Activated T-helper 1 cell treated with anti-CD3 and anti-CD28 coated beads, Interleukin-2, amount 50 U/mL, for 16 hours (primary cell): ENCODE measurements around the gene MISP3.
"Not testable (repeated sequence)": the region's sequence is repeated elsewhere in the genome, so short reads cannot be mapped to it uniquely, and the experiment has no call there.

Experiments
- DNase-seq, 2 donors: peaks; one replicate each; pipeline ENCODE4 v3.0.0-alpha.2; 2020; ENCODE audit warnings: low read depth in 1 of 2, low spot score in 1 of 2

MISP3 gene

GRCh38 chr19:14072535-14073260, at the start of gene MISP3:
TSS of gene MISP3 (plus strand) at chr19:14072786. CDS start at chr19:14073310, 524 bp downstream.
- no peak for DNase-seq

- no peak for DNase-seq
Measured at GRCh38 chr19:14023404-14024235, 49.0 kb upstream of the MISP3 start.

GRCh38 chr19:14026652-14027192, 45.9 kb upstream of the MISP3 start:
- DNase-seq = not testable (repeated sequence)

GRCh38 chr19:14027856-14028450, 44.6 kb upstream of the MISP3 start, which contains the start of gene RLN3:
TSS of gene RLN3 (plus strand) at chr19:14028148. CDS start at chr19:14028205, 57 bp downstream.
- no peak for DNase-seq

- DNase-seq = no peak
Measured at GRCh38 chr19:14028901-14029300, 43.7 kb upstream of the MISP3 start.

- DNase-seq = no peak
Measured at GRCh38 chr19:14030997-14031718, 41.4 kb upstream of the MISP3 start.

GRCh38 chr19:14031719-14032480, 40.7 kb upstream of the MISP3 start, which contains the start of gene IL27RA:
TSS of gene IL27RA (plus strand) at chr19:14031762. CDS start at chr19:14031873, 111 bp downstream.
- DNase-seq = peak; percentile 69 to 72

GRCh38 chr19:14033946-14034345, 38.6 kb upstream of the MISP3 start:
- no peak for DNase-seq

GRCh38 chr19:14035159-14035558, 37.4 kb upstream of the MISP3 start:
- DNase-seq = not testable (repeated sequence)

- DNase-seq = no peak
Measured at GRCh38 chr19:14035706-14036105, 36.9 kb upstream of the MISP3 start.

GRCh38 chr19:14039181-14039580, 33.4 kb upstream of the MISP3 start:
- no peak for DNase-seq

GRCh38 chr19:14042659-14043608, 29.7 kb upstream of the MISP3 start:
- not testable (repeated sequence) for DNase-seq

- not testable (repeated sequence) for DNase-seq
Measured at GRCh38 chr19:14047866-14048265, 24.7 kb upstream of the MISP3 start.

GRCh38 chr19:14048443-14049153, 24.0 kb upstream of the MISP3 start:
- peak; percentile 56 to 58 for DNase-seq

- DNase-seq = no peak
Measured at GRCh38 chr19:14050512-14050911, 22.1 kb upstream of the MISP3 start.

GRCh38 chr19:14050961-14051360, 21.6 kb upstream of the MISP3 start:
- not testable (repeated sequence) for DNase-seq

- DNase-seq = no peak
Measured at GRCh38 chr19:14051980-14052379, 20.6 kb upstream of the MISP3 start.

- DNase-seq = no peak
Measured at GRCh38 chr19:14052470-14052869, 20.1 kb upstream of the MISP3 start.
